PFSK-1 (cell line): ENCODE results near the gene NNAT.

Source experiments
- FOXP2 ChIP-seq: optimal IDR thresholded peaks from 2 replicates; pipeline ENCODE3; 2011; ENCODE audit warnings: borderline replicate concordance, control low read depth, inconsistent platforms; ENCODE audit not compliant: insufficient read depth; ENCODE audit errors: extremely low read length, extremely low read depth
- POLR2AphosphoS5 ChIP-seq: IDR thresholded peaks from 2 replicates; pipeline ENCODE4 v1.6.1; 2012; ENCODE audit warnings: low read depth, mild to moderate bottlenecking, control low read depth, low read length, moderate library complexity
- REST ChIP-seq, 2 experiments: IDR thresholded peaks; 2 replicates each; pipeline versions ENCODE4 v1.6.1 to v1.8.0; 2011 to 2012; ENCODE audit warnings: low read depth in 2 of 2, low read length in 2 of 2, control low read depth in 1 of 2, inconsistent platforms in 1 of 2, mild to moderate bottlenecking in 1 of 2, moderate library complexity in 1 of 2; ENCODE audit not compliant: insufficient read depth in 1 of 2
- SIN3A ChIP-seq: IDR thresholded peaks from 2 replicates; pipeline ENCODE4 v1.6.1; 2012; ENCODE audit warnings: mild to moderate bottlenecking, low read length, moderate library complexity, borderline replicate concordance; ENCODE audit not compliant: insufficient read depth
- TAF1 ChIP-seq: IDR thresholded peaks from 2 replicates; pipeline ENCODE4 v1.6.1; 2012; ENCODE audit warnings: low read length, control low read depth, borderline replicate concordance; ENCODE audit not compliant: insufficient read depth

NNAT gene

GRCh38 chr20:37529214-37529967, 8.3 kb downstream of the NNAT start:
- TF ChIP-seq SIN3A (no peak), POLR2AphosphoS5 (no peak), REST (IDR thresholded peaks at IDR 0.05; ENCODE audit: insufficient read depth in 1 of 2, low read depth in 2 of 2, low read length in 2 of 2) (no peak), TAF1 (no peak), FOXP2 (no peak)

- TF ChIP-seq FOXP2, result no peak
- no peak for TF ChIP-seq POLR2AphosphoS5
- no peak for TF ChIP-seq TAF1
- TF ChIP-seq REST (IDR thresholded peaks at IDR 0.05; ENCODE audit: insufficient read depth in 1 of 2, low read depth in 2 of 2, low read length in 2 of 2), result no peak
- TF ChIP-seq SIN3A, result no peak
Observed at GRCh38 chr20:37529968-37530600, 9.0 kb downstream of the NNAT start.

- no peak for TF ChIP-seq TAF1
- no peak for TF ChIP-seq FOXP2
- TF ChIP-seq POLR2AphosphoS5, result no peak
- TF ChIP-seq SIN3A, result no peak
- no peak for TF ChIP-seq REST (IDR thresholded peaks at IDR 0.05; ENCODE audit: insufficient read depth in 1 of 2, low read depth in 2 of 2, low read length in 2 of 2)
Observed at GRCh38 chr20:37530696-37531095, 9.6 kb downstream of the NNAT start.

- TF ChIP-seq SIN3A (no peak), TAF1 (no peak), FOXP2 (no peak), POLR2AphosphoS5 (no peak), REST (IDR thresholded peaks at IDR 0.05; ENCODE audit: insufficient read depth in 1 of 2, low read depth in 2 of 2, low read length in 2 of 2) (no peak)
Observed at GRCh38 chr20:37531856-37532255, 10.8 kb downstream of the NNAT start.
